HG02678 (cell line): ENCODE results near the gene CYB5A.

Experiments
- ATAC-seq: cut with Tn5 transposase; IDR thresholded peaks from one replicate; pipeline ENCODE4 v1.9.1; 2021; ENCODE audit warnings: mild to moderate bottlenecking, moderate library complexity; ENCODE audit not compliant: unreplicated experiment

The CYB5A gene

GRCh38 chr18:74249181-74249968 is 42.4 kb downstream of the CYB5A start:
- no peak for ATAC-seq

GRCh38 chr18:74248595-74248994 is 43.2 kb downstream of the CYB5A start:
- no peak for ATAC-seq

GRCh38 chr18:74248189-74248588 is 43.6 kb downstream of the CYB5A start:
- ATAC-seq = no peak

GRCh38 chr18:74244554-74244953 is 47.2 kb downstream of the CYB5A start:
- ATAC-seq = no peak

- no peak for ATAC-seq
Measured at GRCh38 chr18:74243127-74243526, 48.6 kb downstream of the CYB5A start.

- ATAC-seq = no peak
Measured at GRCh38 chr18:74242438-74243096, 49.2 kb downstream of the CYB5A start.

GRCh38 chr18:74241970-74242369 is 49.8 kb downstream of the CYB5A start:
- ATAC-seq = no peak

- ATAC-seq = no peak
Measured at GRCh38 chr18:74241426-74241825, 50.3 kb downstream of the CYB5A start.

- ATAC-seq = no peak
Measured at GRCh38 chr18:74239567-74239966, 52.2 kb downstream of the CYB5A start.

GRCh38 chr18:74234326-74235171 is 57.2 kb downstream of the CYB5A start:
- no peak for ATAC-seq

- ATAC-seq = no peak
Measured at GRCh38 chr18:74233933-74234325, 57.8 kb downstream of the CYB5A start.

- no peak for ATAC-seq
Measured at GRCh38 chr18:74230922-74231714, 60.6 kb downstream of the CYB5A start.

GRCh38 chr18:74229891-74230290 is 61.9 kb downstream of the CYB5A start:
- no peak for ATAC-seq

GRCh38 chr18:74229005-74229404 is 62.8 kb downstream of the CYB5A start:
- no peak for ATAC-seq

- ATAC-seq = no peak
Measured at GRCh38 chr18:74228312-74228711, 63.5 kb downstream of the CYB5A start.

GRCh38 chr18:74226666-74227065 is 65.1 kb downstream of the CYB5A start:
- no peak for ATAC-seq

- ATAC-seq = no peak
Measured at GRCh38 chr18:74226156-74226555, 65.6 kb downstream of the CYB5A start.

GRCh38 chr18:74225193-74225840 is 66.4 kb downstream of the CYB5A start:
- no peak for ATAC-seq

- no peak for ATAC-seq
Measured at GRCh38 chr18:74222710-74223494, 68.9 kb downstream of the CYB5A start.
